Loucy (cell line): ENCODE measurements around the gene RNASEH2C.

Experiments used
- H2AFZ ChIP-seq: fragments of 200-600 bp; sonication (generic); 2 replicates; pipeline ENCODE4 v1.6.0; 2016; ENCODE audit warnings: antibody characterized with exemption, mild to moderate bottlenecking, low read length, moderate library complexity
- H3F3A ChIP-seq: fragments of 200-600 bp; 2 replicates; pipeline ENCODE4 v1.6.0; 2016; ENCODE audit warnings: antibody characterized with exemption, low read depth, mild to moderate bottlenecking
- H3K27me3 ChIP-seq: fragments of 200-600 bp; sonication (generic); 2 replicates; pipeline ENCODE4 v1.6.1; 2014; ENCODE audit warnings: low read length, mild to moderate bottlenecking; ENCODE audit not compliant: insufficient read depth, poor library complexity, severe bottlenecking
- H3K36me3 ChIP-seq: fragments of 200-600 bp; sonication (generic); 2 replicates; pipeline ENCODE4 v1.6.1; 2016; ENCODE audit warnings: low read length; ENCODE audit not compliant: insufficient read depth
- H3K4me1 ChIP-seq: fragments of 200-600 bp; sonication (generic); 2 replicates; pipeline ENCODE4 v1.5.1; 2014; ENCODE audit warnings: low read length, mild to moderate bottlenecking; ENCODE audit not compliant: insufficient read depth, poor library complexity, severe bottlenecking
- H3K4me2 ChIP-seq: fragments of 200-600 bp; sonication (generic); 2 replicates; pipeline ENCODE4 v1.6.0; 2014; ENCODE audit warnings: antibody characterized with exemption, low read length, low read depth, mild to moderate bottlenecking; ENCODE audit not compliant: poor library complexity, severe bottlenecking
- H3K4me3 ChIP-seq: fragments of 200-600 bp; sonication (generic); 2 replicates; pipeline ENCODE4 v1.5.1; 2014; ENCODE audit warnings: low read length, mild to moderate bottlenecking, mixed read lengths; ENCODE audit not compliant: poor library complexity, severe bottlenecking
- H3K79me2 ChIP-seq: fragments of 200-600 bp; sonication (generic); 2 replicates; pipeline ENCODE4 v1.6.1; 2014; ENCODE audit warnings: low read length; ENCODE audit not compliant: insufficient read depth
- H3K9ac ChIP-seq: fragments of 200-600 bp; sonication (generic); 2 replicates; pipeline ENCODE4 v1.6.0; 2014; ENCODE audit warnings: mild to moderate bottlenecking, low read depth, low read length, moderate library complexity; ENCODE audit not compliant: poor library complexity, severe bottlenecking
- H3K9me2 ChIP-seq: fragments of 200-600 bp; sonication (generic); replicated peaks from 2 replicates; pipeline ENCODE4 v1.6.1; 2016; ENCODE audit warnings: low read depth, low read length, mixed read lengths
- H3K9me3 ChIP-seq: fragments of 200-600 bp; sonication (generic); 2 replicates; pipeline ENCODE4 v1.6.1; 2014; ENCODE audit warnings: mild to moderate bottlenecking, antibody characterized with exemption, low read length, low read depth; ENCODE audit not compliant: insufficient read depth
- H4K20me1 ChIP-seq: fragments of 200-600 bp; sonication (generic); 2 replicates; pipeline ENCODE4 v1.6.0; 2014; ENCODE audit warnings: antibody characterized with exemption, low read length, mild to moderate bottlenecking; ENCODE audit not compliant: insufficient read depth, poor library complexity, severe bottlenecking
- CTCF ChIP-seq: fragments of 200-600 bp; sonication (generic); conservative IDR thresholded peaks from 2 replicates; pipeline ENCODE4 v1.5.1; 2014; ENCODE audit warnings: mild to moderate bottlenecking, antibody characterized with exemption, low read length
- EZH2phosphoT487 ChIP-seq: fragments of 200-600 bp; IDR thresholded peaks from 2 replicates; pipeline ENCODE4 v1.6.1; 2018; ENCODE audit warnings: antibody characterized with exemption, mild to moderate bottlenecking, moderate library complexity, borderline replicate concordance

Gene RNASEH2C

GRCh38 chr11:65699306-65699705, 21.3 kb downstream of the RNASEH2C start:
- H3K4me1 ChIP-seq, result no peaks in the 10 kb centered on the region
- H3K4me3 ChIP-seq, result no peak overlapping the region
- H3K79me2 ChIP-seq, result no peaks in the 10 kb centered on the region
- H3F3A ChIP-seq, result no peaks in the 10 kb centered on the region
- no peaks in the 10 kb centered on the region for H3K27me3 ChIP-seq
- H2AFZ ChIP-seq, result no peak overlapping the region
- H3K9me2 ChIP-seq, result no peaks in the 10 kb centered on the region
- TF ChIP-seq CTCF (no peak), EZH2phosphoT487 (no peak)
- H3K4me2 ChIP-seq, result no peak overlapping the region
- H4K20me1 ChIP-seq, result no peaks in the 10 kb centered on the region
- H3K36me3 ChIP-seq, result no peaks in the 10 kb centered on the region
- no peaks in the 10 kb centered on the region for H3K9me3 ChIP-seq
- H3K9ac ChIP-seq, result no peak overlapping the region

- TF ChIP-seq EZH2phosphoT487 (no peak), CTCF (no peak)
- no peaks in the 10 kb centered on the region for H3K27me3 ChIP-seq
- no peak overlapping the region for H3K4me3 ChIP-seq
- no peaks in the 10 kb centered on the region for H3F3A ChIP-seq
- H2AFZ ChIP-seq, result no peak overlapping the region
- H3K36me3 ChIP-seq, result no peaks in the 10 kb centered on the region
- H3K9me2 ChIP-seq, result no peaks in the 10 kb centered on the region
- no peaks in the 10 kb centered on the region for H4K20me1 ChIP-seq
- no peaks in the 10 kb centered on the region for H3K4me1 ChIP-seq
- H3K4me2 ChIP-seq, result no peak overlapping the region
- no peak overlapping the region for H3K9ac ChIP-seq
- H3K9me3 ChIP-seq, result no peaks in the 10 kb centered on the region
- H3K79me2 ChIP-seq, result no peaks in the 10 kb centered on the region
Measured at GRCh38 chr11:65698205-65698604, 22.4 kb downstream of the RNASEH2C start.

GRCh38 chr11:65696802-65697552, 23.6 kb downstream of the RNASEH2C start:
- H3K9me3 ChIP-seq, result no peaks in the 10 kb centered on the region
- H3F3A ChIP-seq, result no peaks in the 10 kb centered on the region
- H3K9me2 ChIP-seq, result no peaks in the 10 kb centered on the region
- H3K9ac ChIP-seq, result no peak overlapping the region
- H4K20me1 ChIP-seq, result no peaks in the 10 kb centered on the region
- H3K79me2 ChIP-seq, result no peaks in the 10 kb centered on the region
- H3K27me3 ChIP-seq, result no peaks in the 10 kb centered on the region
- TF ChIP-seq EZH2phosphoT487, result no peak
- TF ChIP-seq CTCF, result no peak
- H3K36me3 ChIP-seq, result no peaks in the 10 kb centered on the region
- no peak overlapping the region for H3K4me3 ChIP-seq
- no peaks in the 10 kb centered on the region for H3K4me1 ChIP-seq
- no peak overlapping the region for H3K4me2 ChIP-seq
- H2AFZ ChIP-seq, result no peak overlapping the region
